WTC11 (cell line): ENCODE results near the gene SERPING1. TPM values are rescaled to one million over a fixed set of nuclear protein-coding genes. Genes with fewer than 3 reads are reported as not detected.

ENCODE experiments used
- ATAC-seq: fragments of 200-7000 bp; cut with Tn5 transposase; 2 replicates; pipeline ENCODE4 v1.10.0; 2021; ENCODE audit warnings: mild to moderate bottlenecking, moderate library complexity
- CTCF ChIA-PET: fragments of 300-600 bp; sonication (Branson Sonifier 250); formaldehyde crosslinking; loops from one replicate; lab custom pipeline; 2021; ENCODE audit warnings: antibody characterized with exemption; lab: Charles Lee
- POLR2A ChIA-PET: fragments of 350-600 bp; sonication (Branson Sonifier 250); formaldehyde crosslinking; loops from one replicate; lab custom pipeline; 2021; ENCODE audit warnings: antibody characterized with exemption; lab: Charles Lee
- DNase-seq: peaks from one replicate; pipeline ENCODE4 v3.0.0; 2021; ENCODE audit warnings: low spot score
- H3K27ac Mint-ChIP-seq: 2 replicates; pipeline ENCODE4 v1.8.0; 2021; ENCODE audit warnings: mixed read lengths
- H3K27me3 Mint-ChIP-seq: 2 replicates; pipeline ENCODE4 v1.8.0; 2021; ENCODE audit warnings: low read depth, mild to moderate bottlenecking, moderate library complexity, mixed read lengths
- H3K36me3 Mint-ChIP-seq: 2 replicates; pipeline ENCODE4 v1.8.0; 2021; ENCODE audit warnings: mixed read lengths
- H3K4me1 Mint-ChIP-seq: 2 replicates; pipeline ENCODE4 v1.8.0; 2022; ENCODE audit warnings: mixed read lengths
- H3K4me3 Mint-ChIP-seq: 2 replicates; pipeline ENCODE4 v1.8.0; 2021; ENCODE audit warnings: mild to moderate bottlenecking, moderate library complexity, mixed read lengths
- H3K9me3 Mint-ChIP-seq: 2 replicates; pipeline ENCODE4 v1.8.0; 2021; ENCODE audit warnings: mixed read lengths
- AFF4 ChIP-seq: sonication (generic); formaldehyde crosslinking; IDR thresholded peaks from 2 replicates; pipeline ENCODE4 v1.8.1; 2023; ENCODE audit warnings: mild to moderate bottlenecking, missing genetic modification reagents, borderline replicate concordance
- CDX4 ChIP-seq: fragments of 250-450 bp; sonication (Bioruptor Pico); IDR thresholded peaks from 2 replicates; pipeline ENCODE4 v1.9.0; 2021; ENCODE audit warnings: moderate library complexity, mild to moderate bottlenecking, inconsistent platforms, borderline replicate concordance
- CREM ChIP-seq: sonication (generic); formaldehyde crosslinking; IDR thresholded peaks from 2 replicates; pipeline ENCODE4 v1.8.1; 2022; ENCODE audit warnings: mild to moderate bottlenecking, missing genetic modification reagents, moderate library complexity
- E2F1 ChIP-seq: sonication (generic); formaldehyde crosslinking; IDR thresholded peaks from 2 replicates; pipeline ENCODE4 v1.8.0; 2022; ENCODE audit warnings: mild to moderate bottlenecking, missing genetic modification reagents
- EMX1 ChIP-seq: fragments of 250-450 bp; sonication (Bioruptor Pico); IDR thresholded peaks from 2 replicates; pipeline ENCODE4 v1.8.0; 2021; ENCODE audit warnings: mild to moderate bottlenecking
- ERG ChIP-seq: fragments of 250-450 bp; sonication (Bioruptor Pico); IDR thresholded peaks from 2 replicates; pipeline ENCODE4 v1.8.0; 2021; ENCODE audit warnings: mild to moderate bottlenecking
- ETV6 ChIP-seq: sonication (generic); formaldehyde crosslinking; IDR thresholded peaks from 2 replicates; pipeline ENCODE4 v1.8.1; 2022; ENCODE audit warnings: mild to moderate bottlenecking, missing genetic modification reagents
- GABPB1 ChIP-seq: sonication (generic); formaldehyde crosslinking; IDR thresholded peaks from 2 replicates; pipeline ENCODE4 v1.8.1; 2023; ENCODE audit warnings: mild to moderate bottlenecking, missing genetic modification reagents
- JUN ChIP-seq: sonication (generic); formaldehyde crosslinking; IDR thresholded peaks from 2 replicates; pipeline ENCODE4 v1.8.0; 2023; ENCODE audit warnings: mild to moderate bottlenecking, missing genetic modification reagents
- MAX ChIP-seq: sonication (generic); formaldehyde crosslinking; IDR thresholded peaks from 2 replicates; pipeline ENCODE4 v1.8.0; 2022; ENCODE audit warnings: mild to moderate bottlenecking, missing genetic modification reagents
- NFYB ChIP-seq: sonication (generic); formaldehyde crosslinking; conservative IDR thresholded peaks from 2 replicates; pipeline ENCODE4 v1.8.0; 2022; ENCODE audit warnings: low read depth, missing genetic modification reagents
- OVOL2 ChIP-seq: fragments of 250-450 bp; sonication (Bioruptor Pico); IDR thresholded peaks from 2 replicates; pipeline ENCODE4 v1.9.0; 2021; ENCODE audit warnings: mild to moderate bottlenecking, borderline replicate concordance
- RELA ChIP-seq: sonication (generic); formaldehyde crosslinking; IDR thresholded peaks from 2 replicates; pipeline ENCODE4 v1.8.1; 2022; ENCODE audit warnings: missing genetic modification reagents, mild to moderate bottlenecking, borderline replicate concordance
- SOX15 ChIP-seq: fragments of 250-450 bp; sonication (Bioruptor Pico); IDR thresholded peaks from 2 replicates; pipeline ENCODE4 v1.9.0; 2021; ENCODE audit warnings: mild to moderate bottlenecking
- TEAD1 ChIP-seq: sonication (generic); formaldehyde crosslinking; IDR thresholded peaks from 2 replicates; pipeline ENCODE4 v1.8.0; 2022; ENCODE audit warnings: mild to moderate bottlenecking, missing genetic modification reagents
- ZNF138 ChIP-seq: sonication (generic); formaldehyde crosslinking; conservative IDR thresholded peaks from 2 replicates; pipeline ENCODE4 v1.8.1; 2022; ENCODE audit warnings: mild to moderate bottlenecking, moderate library complexity, missing genetic modification reagents
- ZNF317 ChIP-seq: sonication (generic); formaldehyde crosslinking; IDR thresholded peaks from 2 replicates; pipeline ENCODE4 v1.8.1; 2023; ENCODE audit warnings: low read depth, mild to moderate bottlenecking, moderate library complexity, missing genetic modification reagents, borderline replicate concordance
- ZNF416 ChIP-seq: fragments of 250-450 bp; sonication (Bioruptor Pico); IDR thresholded peaks from 2 replicates; pipeline ENCODE4 v1.9.0; 2021; ENCODE audit warnings: mild to moderate bottlenecking, inconsistent platforms
- ZSCAN18 ChIP-seq: fragments of 250-450 bp; sonication (Bioruptor Pico); IDR thresholded peaks from 2 replicates; pipeline ENCODE4 v2.1.2; 2022; ENCODE audit warnings: mild to moderate bottlenecking, moderate library complexity
- total RNA-seq: library from RNA; stranded (reverse); gene quantifications from 3 replicates; pipeline ENCODE4 v1.2.3, GENCODE V29; 2021
- TF ChIP-seq, protein P1 (sequence below): sonication (generic); formaldehyde crosslinking; conservative IDR thresholded peaks from 2 replicates; pipeline ENCODE4 v1.8.1; 2023; ENCODE audit warnings: mild to moderate bottlenecking, low read depth, missing genetic modification reagents, moderate library complexity
- TF ChIP-seq, protein P2 (sequence below): sonication (generic); formaldehyde crosslinking; IDR thresholded peaks from 2 replicates; pipeline ENCODE4 v1.8.0; 2023; ENCODE audit warnings: mild to moderate bottlenecking, missing genetic modification reagents

The SERPING1 gene
- total RNA-seq, 1 experiment from 2014 or later: 49.1 TPM

- ATAC-seq (no peak), DNase-seq (no peak)
- Mint-ChIP-seq H3K27ac (no peak overlapping the region), H3K36me3 (peaks cover 26% of the 10 kb centered on the region), H3K9me3 (peaks cover 25% of the 10 kb centered on the region), H3K4me3 (no peak overlapping the region), H3K4me1 (peaks cover 3% of the 10 kb centered on the region; the same call in 1 of the 2 replicates), H3K27me3 (peaks cover 7% of the 10 kb centered on the region; the same call in 1 of the 2 replicates)
- CTCF ChIA-PET: interaction anchor here (0.6 to 1.8 kb wide), 4 partner anchors 23 to 51 kb away, joined by 3 to 12 read pairs (median 6); partner anchors contain the start of gene UBE2L6
- POLR2A ChIA-PET: interaction anchor here (0.6 to 0.7 kb wide), 2 partner anchors 25 to 28 kb away, joined by 3 read pairs; no protein-coding TSS in a partner anchor
- TF ChIP-seq AFF4 (CRISPR knock-in tag) (no peak), MAX (CRISPR knock-in tag) (no peak), RELA (CRISPR knock-in tag) (no peak), ERG (CRISPR knock-in tag) (no peak), ZSCAN18 (no peak), CREM (CRISPR knock-in tag) (no peak), NFYB (no peak), ETV6 (CRISPR knock-in tag) (no peak), SOX15 (CRISPR knock-in tag) (no peak), OVOL2 (CRISPR knock-in tag) (no peak), ZNF138 (no peak)
- TF ChIP-seq, protein P1, sequence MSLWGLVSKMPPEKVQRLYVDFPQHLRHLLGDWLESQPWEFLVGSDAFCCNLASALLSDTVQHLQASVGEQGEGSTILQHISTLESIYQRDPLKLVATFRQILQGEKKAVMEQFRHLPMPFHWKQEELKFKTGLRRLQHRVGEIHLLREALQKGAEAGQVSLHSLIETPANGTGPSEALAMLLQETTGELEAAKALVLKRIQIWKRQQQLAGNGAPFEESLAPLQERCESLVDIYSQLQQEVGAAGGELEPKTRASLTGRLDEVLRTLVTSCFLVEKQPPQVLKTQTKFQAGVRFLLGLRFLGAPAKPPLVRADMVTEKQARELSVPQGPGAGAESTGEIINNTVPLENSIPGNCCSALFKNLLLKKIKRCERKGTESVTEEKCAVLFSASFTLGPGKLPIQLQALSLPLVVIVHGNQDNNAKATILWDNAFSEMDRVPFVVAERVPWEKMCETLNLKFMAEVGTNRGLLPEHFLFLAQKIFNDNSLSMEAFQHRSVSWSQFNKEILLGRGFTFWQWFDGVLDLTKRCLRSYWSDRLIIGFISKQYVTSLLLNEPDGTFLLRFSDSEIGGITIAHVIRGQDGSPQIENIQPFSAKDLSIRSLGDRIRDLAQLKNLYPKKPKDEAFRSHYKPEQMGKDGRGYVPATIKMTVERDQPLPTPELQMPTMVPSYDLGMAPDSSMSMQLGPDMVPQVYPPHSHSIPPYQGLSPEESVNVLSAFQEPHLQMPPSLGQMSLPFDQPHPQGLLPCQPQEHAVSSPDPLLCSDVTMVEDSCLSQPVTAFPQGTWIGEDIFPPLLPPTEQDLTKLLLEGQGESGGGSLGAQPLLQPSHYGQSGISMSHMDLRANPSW (CRISPR knock-in tag): no peak
These were observed 21.0 kb downstream of the SERPING1 start for GRCh38 chr11:57618438-57618837.

DNA sequence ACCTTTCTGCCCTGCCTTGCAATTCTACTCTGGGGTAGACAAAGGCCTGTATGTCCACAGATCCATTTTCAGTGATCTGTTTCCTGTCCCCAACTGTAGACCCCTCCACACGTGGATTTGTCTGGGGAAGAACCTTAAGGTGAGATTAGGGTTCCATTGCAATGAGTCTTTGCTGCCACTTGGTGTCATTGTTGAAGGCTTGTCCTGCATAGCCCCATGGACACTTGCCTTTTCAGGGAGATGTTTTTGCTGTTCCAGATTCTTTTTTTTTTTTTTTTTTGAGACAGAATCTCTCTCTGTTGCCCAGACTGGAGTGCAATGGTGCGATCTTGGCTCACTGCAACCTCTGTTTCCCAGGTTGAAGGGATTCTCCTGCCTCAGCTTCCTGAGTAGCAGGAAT is 21.8 kb downstream of the SERPING1 start:
- no peak for DNase-seq
- POLR2A ChIA-PET: interaction anchor here (0.6 kb wide), 1 partner anchor 16 kb away, joined by 3 read pairs; no protein-coding TSS in a partner anchor
- H3K9me3 Mint-ChIP-seq: peaks cover 25% of the 10 kb centered on the region
- no peak overlapping the region for H3K27ac Mint-ChIP-seq
- no peak overlapping the region for H3K4me3 Mint-ChIP-seq
- H3K36me3 Mint-ChIP-seq: peaks cover 22% of the 10 kb centered on the region
- ATAC-seq: peak; percentile 66; the same call in 1 of the 2 replicates
- CTCF ChIA-PET: interaction anchor here (0.7 to 1.1 kb wide), 2 partner anchors 25 to 51 kb away, joined by 4 to 7 read pairs; no protein-coding TSS in a partner anchor
- H3K27me3 Mint-ChIP-seq: peaks cover 7% of the 10 kb centered on the region; the same call in 1 of the 2 replicates
- H3K4me1 Mint-ChIP-seq: no peaks in the 10 kb centered on the region; the same call in 1 of the 2 replicates
- TF ChIP-seq EMX1: no peak
- TF ChIP-seq JUN: no peak
- no peak for TF ChIP-seq ZNF416
- TF ChIP-seq GABPB1 (CRISPR knock-in tag): no peak
- TF ChIP-seq TEAD1 (CRISPR knock-in tag): no peak
- TF ChIP-seq CDX4 (CRISPR knock-in tag): no peak
- TF ChIP-seq, protein P2, sequence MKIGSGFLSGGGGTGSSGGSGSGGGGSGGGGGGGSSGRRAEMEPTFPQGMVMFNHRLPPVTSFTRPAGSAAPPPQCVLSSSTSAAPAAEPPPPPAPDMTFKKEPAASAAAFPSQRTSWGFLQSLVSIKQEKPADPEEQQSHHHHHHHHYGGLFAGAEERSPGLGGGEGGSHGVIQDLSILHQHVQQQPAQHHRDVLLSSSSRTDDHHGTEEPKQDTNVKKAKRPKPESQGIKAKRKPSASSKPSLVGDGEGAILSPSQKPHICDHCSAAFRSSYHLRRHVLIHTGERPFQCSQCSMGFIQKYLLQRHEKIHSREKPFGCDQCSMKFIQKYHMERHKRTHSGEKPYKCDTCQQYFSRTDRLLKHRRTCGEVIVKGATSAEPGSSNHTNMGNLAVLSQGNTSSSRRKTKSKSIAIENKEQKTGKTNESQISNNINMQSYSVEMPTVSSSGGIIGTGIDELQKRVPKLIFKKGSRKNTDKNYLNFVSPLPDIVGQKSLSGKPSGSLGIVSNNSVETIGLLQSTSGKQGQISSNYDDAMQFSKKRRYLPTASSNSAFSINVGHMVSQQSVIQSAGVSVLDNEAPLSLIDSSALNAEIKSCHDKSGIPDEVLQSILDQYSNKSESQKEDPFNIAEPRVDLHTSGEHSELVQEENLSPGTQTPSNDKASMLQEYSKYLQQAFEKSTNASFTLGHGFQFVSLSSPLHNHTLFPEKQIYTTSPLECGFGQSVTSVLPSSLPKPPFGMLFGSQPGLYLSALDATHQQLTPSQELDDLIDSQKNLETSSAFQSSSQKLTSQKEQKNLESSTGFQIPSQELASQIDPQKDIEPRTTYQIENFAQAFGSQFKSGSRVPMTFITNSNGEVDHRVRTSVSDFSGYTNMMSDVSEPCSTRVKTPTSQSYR (CRISPR knock-in tag): no peak
- no peak for TF ChIP-seq E2F1 (CRISPR knock-in tag)
- no peak for TF ChIP-seq ZNF317 (CRISPR knock-in tag)
